HG02759 (cell line): Measurements from ENCODE around the gene HEXD.

ENCODE experiments used
- ATAC-seq: cut with Tn5 transposase; IDR thresholded peaks from one replicate; pipeline ENCODE4 v1.9.1; 2021; ENCODE audit warnings: mild to moderate bottlenecking, moderate library complexity; ENCODE audit not compliant: unreplicated experiment

The HEXD gene

DNA sequence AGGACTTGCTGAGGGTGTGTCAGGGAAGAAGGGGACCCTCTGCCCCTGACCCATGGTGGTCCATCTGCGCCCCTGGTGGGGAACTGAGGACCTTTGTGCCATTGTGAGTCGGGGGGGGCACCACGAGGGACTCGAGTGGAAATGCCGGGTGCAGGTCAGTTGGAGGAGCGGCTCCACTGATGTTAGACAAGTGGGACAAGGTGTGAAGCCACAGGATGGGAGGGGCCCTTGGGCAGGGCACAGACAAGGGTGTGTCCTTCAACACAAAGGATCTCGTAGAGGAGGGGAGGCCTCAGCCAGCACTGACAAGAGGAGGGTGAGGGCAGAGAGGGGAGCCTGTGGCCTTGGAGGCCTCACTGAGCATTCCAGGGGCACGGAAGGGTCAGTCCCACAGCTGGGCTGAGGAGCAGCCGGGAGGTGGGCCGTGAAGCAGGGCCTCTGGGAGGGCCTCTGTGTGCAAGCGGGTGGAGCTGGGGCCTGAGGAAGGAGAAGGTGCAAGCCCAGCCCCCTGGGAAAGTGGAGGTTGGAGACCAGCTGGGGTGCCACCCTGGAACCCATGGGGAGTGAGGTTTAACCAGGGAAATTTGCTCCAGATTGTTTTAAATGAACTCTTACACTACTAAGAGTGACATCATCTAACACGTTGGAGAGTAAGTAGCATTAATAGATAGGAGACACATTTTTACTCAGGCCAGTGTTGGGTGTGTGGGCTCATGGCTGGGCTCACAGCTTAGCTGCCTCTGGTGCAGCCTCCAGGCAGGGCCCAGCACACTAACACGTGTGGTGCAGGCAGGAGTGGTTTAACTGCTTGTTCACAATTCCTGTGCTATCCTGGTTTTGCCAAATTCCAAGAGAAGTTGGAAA lies 68.3 kb downstream of the HEXD start:
- no peak for ATAC-seq

DNA sequence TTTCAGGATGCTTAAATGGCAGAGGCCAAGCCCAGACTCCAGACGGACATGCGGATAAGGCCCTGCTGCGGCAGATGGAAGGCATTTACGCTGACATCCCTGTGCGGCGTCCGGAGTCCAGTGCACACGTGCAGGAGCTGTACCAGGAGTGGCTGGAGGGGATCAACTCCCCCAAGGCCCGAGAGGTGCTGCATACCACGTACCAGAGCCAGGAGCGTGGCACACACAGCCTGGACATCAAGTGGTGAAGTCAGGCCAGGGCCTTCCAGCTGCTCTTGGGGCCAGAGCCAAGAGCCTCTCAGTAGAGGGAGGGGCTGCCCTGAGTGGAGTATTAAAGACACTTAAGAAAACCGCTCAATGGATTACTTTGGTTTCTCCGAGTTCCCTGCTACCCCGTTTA lies 69.8 kb downstream of the HEXD start:
- no peak for ATAC-seq

DNA sequence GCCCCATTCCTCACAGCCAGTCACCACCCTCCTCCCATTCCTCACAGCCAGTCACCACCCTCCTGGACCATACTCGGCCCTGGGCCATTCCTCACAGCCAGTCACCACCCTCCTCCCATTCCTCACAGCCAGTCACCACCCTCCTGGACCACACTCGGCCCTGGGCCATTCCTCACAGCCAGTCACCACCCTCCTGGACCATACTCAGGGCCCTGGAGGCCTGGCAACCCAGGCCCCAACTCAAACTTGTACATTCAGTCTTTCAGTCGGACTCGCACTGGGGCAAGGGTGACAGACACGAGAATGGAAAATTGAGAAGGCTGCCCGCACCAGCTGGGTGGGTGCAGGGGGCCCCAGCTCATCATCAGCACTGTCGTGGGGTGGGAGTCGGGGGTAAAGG lies 71.0 kb downstream of the HEXD start:
- no peak for ATAC-seq

DNA sequence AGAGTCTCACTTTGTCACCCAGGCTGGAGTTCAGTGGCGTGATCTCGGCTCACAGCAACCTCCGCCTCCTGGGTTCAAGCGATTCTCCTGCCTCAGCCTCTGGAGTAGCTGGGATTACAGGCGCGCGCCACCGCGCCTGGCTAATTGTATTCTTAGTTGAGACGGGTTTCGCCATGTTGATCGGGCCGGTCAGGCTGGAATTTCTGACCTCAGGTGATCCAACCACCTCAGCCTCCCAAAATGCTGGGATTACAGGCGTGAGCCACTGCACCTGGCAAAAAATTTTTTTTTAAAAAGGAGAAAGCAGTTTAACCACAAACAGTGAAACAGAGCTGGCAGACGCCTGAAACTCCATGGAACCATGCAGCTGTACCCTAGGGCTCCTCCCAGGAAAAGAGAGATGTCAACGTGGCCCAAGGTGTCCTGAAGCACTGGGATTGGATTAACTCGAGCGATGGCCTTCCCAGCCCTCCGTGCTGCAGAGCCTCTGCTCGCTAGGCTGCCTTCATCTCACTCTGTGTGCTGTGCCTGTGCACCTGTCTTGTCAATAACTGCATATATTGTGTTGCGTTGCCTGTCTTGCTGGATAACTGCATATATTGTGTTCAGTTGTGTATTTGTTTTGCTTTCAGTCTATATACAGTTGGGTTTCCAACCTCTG lies 71.8 kb downstream of the HEXD start:
- ATAC-seq = no peak

DNA sequence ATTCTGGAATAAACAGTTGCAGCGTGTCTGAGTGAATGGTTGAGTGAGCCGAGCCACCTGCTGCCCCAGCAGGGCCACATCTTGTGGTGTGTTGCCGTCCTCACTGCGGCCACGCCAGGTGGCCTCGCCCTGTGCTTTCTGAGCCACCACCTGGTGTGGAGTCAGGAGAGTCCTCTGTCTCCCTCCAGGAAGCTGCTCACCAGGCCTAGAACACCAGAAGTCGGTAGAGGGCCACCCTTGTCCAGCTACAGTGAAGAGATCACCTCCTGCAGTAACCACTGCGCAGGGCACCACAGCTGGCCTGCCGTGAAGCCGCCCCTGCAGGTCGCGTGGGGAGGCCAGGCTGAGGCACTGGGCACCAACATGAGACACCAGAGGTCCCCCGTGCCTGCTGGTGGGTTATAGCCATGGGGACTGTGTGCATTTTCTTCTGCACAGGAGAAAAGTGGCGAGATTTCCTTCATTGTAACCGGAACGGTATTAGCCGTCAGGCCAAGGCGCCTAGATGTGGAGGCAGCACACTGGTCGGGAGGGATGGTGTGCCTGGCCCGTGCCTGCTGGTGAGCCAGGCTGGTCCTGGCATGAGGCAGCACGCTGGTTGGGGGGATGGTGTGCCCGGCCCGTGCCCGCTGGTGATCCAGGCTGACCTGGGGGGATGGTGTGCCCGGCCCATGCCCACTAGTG lies 72.5 kb downstream of the HEXD start:
- no peak for ATAC-seq

DNA sequence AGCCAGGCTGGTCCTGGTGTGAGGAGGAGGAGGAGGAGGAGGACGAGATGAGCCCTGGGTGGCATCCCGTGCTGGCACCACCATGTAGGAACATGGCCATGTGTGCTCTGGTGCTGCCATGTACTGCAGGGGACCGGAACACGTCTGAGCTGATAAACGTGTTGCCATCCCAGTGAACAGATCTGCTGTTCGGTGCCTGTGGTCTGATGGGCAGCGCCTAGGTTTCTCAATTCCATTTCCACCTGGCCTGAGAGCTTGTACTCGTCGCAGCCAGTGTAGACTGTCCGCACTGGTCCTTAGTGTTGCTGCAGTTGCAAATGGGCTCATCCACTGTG lies 73.0 kb downstream of the HEXD start:
- ATAC-seq = no peak

DNA sequence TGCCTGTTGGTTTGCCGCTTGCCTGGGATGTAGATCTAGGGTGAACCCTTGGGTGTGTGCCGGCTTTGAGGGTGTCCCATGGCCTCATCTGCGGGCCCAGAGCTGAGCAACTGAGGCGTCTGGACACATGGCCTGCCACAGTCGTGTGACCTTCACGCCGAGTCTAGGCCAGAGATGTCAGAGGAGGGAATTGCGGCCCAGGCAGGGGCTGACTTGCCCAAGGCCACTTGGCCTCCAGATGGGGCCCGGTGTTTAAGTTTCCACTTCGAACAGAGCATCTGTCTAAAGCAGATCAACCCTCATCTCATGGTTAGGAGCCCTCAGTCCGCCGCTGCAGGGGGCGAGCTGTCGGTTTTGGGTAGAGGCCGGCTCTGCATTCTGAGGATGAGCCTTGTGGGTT lies 73.4 kb downstream of the HEXD start:
- ATAC-seq = no peak
